CD4-positive, alpha-beta T cell treated with Interferon alpha-2 for 1 hour (primary cell): ENCODE measurements around the gene RTP3.

Source experiments
- DNase-seq, 2 donors: peaks; one replicate each; pipeline ENCODE4 v3.0.0-alpha.2; 2020 to 2022

Gene RTP3

DNA sequence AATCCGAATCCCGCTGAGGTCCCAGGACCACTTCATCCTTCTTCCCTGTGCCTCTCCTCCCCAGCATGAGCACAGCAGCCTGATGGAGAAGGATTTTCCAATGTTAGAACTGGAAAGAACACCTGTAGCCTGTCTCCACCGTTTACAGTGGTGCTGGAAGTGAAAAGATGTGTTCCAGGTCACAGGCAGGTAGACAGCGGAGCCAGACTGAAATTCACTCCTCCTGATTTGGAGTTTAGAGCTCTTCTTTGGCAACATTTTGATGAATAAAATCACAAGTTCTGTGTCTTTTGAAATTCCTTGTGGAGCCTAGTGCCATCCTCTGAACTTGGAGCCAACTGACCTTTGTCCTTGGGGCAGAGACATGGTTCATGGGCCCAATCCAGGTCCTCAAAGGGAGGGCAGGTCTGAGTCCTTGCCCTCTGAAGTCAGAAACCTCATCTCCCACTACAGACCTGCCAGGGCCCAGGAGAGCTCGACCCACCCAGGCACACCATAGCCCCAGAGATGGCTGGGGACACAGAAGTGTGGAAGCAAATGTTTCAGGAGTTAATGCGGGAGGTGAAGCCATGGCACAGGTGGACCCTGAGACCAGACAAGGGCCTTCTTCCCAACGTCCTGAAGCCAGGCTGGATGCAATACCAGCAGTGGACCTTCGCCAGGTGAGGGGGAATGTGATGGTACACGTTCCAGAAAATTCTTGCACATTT lies at the start of gene RTP3:
RTP3 (plus strand) TSS at position 421 of the 710 bp plus-strand sequence; CDS start at position 508, 87 bp downstream.
- no peak for DNase-seq

DNA sequence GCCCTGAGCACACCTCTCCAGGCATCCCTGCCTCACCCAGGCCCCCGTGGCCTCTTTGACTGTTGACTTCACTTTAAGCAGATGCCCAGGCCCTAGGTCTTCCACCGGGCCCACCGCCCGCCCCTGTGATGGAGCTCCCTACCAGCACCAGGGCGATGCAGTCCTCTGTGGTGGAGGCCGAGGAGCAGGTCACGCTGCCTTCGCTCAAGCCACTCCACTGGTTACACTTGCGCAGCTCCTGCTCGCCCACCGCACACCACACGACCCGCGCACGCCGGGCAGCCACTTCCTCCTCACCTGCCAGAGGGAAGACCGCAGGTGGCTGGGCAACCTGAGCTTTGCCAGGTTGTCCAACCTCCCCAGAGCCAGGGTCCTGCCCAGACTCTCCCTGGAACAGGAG lies 49.1 kb upstream of the RTP3 start:
- DNase-seq, result no peak

DNA sequence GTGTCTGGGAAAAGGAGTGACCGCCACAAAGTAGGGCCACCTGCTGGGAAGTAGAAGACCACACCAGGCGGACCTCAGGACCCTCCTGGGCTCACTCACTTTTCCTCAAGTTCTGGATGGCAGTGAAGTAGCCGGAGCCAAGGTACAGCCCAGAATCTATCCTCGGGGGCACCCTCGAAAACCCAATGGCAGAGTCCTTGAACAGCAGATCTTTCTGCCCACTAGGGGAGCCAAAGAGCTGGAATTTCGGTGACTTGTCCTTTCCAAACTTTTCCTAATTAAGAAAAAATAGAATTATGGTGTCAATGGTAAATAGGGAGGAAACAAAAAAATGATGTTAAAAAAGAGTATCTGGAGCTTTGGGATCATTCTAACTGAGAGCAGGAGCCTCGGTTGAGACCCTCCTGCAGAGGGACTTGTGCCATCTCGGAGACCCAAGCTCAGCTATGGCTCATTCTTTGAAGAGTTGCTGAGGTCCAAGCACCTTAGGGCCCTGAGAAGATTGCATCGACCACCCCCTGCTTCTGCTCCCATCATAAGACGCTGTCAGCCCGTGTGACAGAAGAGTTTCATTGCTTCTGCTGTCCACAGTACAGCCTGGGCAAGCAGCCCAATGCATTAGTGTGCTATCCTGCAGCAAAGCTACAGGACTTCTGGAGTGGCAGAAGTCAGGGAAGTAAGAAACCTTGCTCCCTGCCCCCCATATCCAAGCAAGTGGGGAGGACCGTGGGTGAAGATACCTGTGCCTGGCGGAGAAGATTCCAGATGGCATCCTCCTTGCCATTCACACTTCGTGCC lies 47.8 kb upstream of the RTP3 start:
- no peak for DNase-seq

DNA sequence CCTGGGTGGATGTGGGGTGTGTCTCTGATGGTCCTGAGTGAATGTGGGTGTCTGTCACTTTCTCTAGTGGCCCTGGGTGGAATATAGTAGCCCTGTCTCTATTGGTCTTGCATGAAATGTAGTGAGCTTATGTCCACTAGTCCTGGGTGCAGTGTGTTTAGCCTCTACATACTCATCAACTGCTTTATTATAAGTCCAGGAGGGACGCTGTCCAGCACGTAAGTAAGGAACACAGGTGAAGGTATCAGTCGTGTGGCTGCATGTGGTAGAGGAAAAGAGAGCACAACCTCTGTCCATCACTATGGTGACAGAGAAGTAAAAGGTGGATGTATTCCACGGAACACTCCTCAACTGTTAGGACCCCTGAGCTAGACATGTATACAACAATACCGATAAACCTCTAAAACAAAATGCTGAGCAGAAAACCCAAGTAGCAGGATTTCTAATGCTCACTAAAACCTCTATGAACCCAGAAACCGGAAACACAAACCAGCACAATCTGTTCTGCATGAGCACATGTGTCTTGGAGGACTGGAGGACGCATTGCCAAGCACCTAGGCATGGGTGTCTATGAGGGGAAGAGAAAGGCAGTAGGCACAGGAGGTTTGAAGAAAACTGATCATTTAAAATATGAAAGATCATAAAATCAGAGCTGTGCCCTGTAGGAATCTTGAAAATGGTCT lies 44.1 kb upstream of the RTP3 start:
- DNase-seq, result no peak

DNA sequence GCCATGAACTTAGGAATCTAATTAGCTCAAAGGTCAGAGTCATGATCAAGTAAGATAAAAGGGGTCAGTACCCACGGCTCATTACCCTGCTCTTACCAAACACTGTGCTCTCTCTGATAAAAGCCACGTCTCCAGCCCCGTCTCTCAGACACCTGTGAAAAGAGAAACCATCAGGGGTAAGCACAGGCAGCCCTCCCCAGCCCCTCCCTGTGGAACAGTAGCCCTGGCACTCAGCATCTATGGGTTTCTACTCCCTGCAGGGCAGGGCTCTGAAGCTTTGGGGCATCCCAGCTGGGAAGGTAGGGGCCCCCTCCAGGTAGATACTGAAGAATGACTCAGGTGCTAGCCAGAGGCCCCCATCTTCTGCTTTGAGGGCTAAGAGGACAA lies 43.6 kb upstream of the RTP3 start:
- DNase-seq, result no peak

DNA sequence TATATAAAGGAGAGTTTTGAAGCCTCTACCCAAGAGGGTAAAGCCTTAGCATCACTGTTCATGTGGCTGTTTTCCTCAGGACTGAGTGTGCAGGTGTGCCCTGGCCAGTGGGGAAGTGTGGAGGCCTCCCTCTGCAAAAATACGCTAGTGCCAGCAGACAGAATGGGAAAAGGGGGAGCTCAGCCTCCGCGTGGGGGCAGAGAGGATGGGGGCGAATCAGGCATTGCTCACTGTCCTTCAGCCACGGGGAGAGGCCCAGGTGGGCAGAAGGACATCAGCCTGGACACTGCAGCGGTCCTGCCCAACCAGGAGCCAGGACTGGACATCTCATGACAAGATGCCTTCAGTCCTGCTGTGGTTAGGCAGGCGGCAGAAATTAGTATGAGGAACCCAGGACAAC lies 43.2 kb upstream of the RTP3 start:
- DNase-seq, result no peak

DNA sequence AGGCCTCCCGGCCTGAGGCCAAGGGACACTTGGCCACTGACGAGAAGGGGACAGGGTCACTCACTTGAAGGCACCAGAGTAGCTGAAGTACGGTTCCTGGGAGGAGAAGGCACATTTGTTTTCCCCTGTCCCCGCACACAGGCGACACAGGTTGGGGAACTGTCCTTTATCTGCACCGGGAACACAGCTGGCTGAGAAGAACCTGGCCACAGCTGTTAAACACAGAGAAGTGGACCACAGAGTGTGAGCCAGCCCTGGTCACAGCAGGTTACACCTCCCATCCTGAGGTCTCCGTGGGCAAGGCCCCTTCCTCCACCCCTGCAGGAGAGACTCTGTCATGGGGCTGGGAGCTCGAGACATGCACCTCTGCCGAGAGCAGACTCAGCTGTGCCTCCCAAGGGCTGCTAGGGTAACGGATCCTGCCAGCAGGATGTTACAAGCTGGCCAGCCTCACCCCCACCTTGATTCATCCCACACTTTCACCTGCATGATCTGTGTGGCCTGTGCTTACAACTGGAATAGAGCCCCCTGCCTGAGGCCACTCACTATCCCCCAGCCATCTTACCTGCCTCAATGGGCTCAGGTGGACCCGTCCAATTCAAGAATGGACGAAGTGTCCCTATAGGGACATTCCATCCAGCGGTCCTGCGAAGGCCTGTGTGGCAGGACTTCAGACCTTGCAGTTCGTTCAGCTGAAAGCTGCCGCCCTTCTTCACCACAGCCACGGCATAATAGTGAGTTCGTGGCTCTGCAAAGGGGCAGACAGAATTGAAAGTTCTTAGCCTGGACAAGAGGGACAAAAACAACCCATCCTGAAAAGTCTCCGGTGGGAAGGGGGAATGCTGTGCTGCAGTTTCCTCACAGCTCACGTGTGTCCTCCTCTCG lies 42.3 kb upstream of the RTP3 start:
- no peak for DNase-seq

DNA sequence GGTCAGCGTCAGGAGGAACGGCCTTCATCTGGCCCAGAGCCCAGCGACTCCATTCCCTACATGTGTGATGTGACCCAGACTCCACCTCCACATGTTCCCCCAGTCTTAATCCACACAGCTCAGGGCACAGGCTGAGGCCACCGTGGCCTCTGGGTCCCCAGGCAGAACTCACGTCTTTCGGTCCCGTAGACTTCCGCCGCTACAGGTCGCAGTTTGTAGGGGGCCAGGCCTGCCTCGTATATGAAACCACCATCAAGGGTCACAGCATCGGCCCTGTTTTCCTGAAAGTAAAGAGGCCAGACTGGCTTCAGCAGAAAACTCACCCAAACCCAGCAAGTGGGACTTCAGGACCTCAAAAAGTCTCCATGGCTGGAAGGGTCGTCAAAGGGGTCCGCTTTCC lies 41.7 kb upstream of the RTP3 start:
- DNase-seq, result no peak

DNA sequence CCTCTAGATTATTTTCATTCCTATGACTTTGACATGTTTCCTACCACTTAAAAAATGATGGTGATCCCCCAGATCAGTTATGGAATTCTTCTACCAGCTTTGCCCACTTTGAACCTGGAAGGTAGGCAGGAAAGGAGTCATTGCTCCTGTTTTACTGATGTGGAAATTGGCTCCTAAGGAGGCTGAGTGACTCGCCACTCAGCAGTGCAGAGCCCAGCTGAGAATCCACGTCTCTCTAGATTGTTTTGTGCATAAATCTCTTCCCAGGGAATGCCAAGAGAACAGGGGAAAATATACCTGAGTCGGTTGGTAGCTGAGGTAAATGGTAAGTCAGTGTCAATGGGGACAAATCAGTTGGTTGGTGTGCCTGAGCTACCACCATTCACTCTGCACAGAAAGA lies 37.7 kb upstream of the RTP3 start:
- no peak for DNase-seq

DNA sequence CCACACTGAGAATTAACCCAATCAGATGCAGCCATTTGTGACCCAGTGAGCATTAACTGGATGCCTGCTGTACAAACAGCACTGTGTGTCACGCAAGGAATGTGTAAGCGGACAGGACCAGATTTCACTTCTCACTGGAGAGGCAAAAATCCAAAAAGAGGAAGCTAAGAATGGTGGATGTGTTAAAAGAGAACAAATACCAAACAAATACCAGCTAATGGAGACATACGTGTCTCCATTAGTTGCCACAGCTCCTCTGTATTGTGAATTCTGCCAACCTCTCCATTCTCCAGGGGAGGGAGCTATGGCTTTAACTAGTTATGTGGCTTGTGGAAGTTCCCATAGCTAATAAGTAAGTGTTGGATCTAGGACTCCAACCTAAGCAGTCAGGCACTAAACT lies 35.7 kb upstream of the RTP3 start:
- DNase-seq, result no peak

DNA sequence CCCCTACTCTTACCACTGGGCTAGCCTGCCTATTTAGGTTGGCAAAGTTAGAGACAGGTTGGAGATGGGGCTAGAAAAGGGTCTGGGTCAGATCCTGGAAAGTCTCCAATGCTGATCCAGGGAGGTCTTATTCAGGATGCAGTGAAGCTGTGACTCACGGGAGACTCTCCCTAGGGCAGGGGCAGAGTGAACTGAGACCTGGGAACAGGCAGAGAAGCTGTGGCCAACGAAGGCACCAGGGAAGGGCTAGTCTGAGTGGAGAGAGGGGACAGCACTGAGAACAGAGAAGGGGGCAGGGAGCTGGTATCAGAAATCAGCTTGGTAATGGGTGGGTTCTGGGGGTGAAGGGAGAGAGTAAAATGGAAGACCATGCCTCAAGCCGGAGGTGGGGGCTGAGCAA lies 35.3 kb upstream of the RTP3 start:
- DNase-seq, result no peak

DNA sequence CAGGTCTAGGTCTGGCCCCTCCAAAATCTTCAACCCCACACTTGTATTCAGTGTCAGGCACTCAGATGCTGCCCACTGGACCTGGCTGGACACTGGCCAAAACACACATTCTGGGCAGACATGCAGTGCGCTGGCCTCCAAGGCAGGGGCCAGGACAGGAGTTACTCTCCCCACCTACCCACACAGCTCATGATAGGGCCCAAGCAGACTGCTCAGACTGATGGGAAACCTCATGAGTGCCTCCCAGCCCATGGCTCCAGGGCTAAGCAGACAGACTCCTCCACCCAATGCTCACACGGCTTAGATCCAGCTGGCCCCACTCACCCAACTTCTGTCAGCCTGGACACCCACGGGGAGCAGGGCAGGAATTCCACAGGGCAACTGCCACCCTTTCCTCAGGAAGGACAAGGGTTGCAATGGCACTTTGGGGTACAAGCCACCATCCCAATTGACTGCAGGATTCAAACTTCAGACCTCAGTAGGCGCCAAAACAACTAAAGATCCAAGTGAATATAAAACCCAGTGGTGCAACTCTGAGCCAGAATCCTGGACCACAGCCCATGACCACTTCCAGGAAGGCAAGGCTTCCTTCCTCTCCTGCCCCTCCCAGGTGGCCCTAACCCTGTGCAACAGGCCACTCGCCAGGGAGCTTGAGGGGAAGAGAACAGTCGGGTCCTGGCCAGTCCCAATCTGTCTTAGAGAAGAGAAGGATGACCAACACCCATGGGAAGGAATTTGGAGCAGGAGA lies 34.5 kb upstream of the RTP3 start:
- no peak for DNase-seq

DNA sequence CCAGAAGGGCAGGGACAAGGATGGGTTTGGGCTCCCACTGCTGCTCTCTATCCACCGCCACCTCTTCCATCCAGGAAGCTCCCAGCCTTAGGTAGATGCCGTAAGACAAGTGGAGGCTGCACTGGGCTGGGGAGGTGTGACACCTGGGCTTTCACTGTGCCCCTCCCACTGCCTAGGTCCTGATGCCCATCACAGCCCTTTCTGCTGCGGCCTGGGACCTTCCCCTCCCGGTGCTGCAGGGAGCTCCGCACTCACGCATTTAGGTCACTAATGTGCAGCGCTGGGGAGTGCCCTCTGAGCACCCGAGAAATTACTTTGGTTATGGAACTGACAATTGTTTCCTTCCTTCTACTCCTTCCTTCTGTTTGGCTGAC lies 33.9 kb upstream of the RTP3 start:
- no peak for DNase-seq

DNA sequence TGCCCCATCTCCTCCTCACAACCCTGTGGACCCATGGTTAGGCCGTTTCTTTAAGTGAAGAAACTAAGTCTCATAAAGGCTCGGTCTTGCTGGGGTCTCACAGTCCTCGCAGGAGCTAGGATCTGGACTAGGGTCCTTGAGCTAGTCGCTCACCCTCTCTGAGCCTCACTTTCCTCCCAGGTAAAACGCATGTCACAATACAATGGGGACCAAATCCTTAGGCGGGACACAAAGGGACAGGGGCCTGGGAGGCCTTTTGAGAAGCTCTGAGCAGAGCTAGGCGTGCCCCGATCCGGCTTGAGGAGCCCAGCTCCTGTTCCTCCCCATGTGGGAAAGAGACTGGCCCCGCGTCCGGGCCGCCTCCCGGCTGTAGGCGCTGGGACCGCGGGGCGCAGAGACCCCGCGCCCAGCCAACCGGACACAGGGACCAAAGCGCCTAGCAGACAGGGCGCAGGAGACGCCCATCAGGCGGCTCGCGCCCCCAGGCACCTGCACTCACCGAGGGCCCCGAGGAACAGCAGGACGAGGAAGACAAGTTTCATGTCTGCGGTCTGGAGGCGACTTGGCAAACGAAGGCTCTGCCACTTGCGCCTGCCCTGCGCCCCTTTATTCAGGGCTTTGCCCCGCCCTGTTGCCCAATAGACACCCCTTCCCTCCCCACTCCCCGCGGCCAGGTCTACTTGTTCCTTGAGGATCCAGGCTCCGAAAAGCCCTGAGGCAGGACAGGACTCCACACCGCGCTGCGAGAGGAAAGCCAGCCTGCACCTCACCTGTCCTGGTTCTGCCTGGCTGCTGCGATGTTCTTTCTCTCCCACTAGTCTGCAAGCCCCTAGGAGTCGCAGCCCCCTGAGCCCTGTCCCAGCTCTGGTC lies 33.2 kb upstream of the RTP3 start, which contains the start of gene LTF:
LTF (minus strand) TSS at position 580 of the 870 bp plus-strand sequence; CDS start at position 542, 38 bp downstream.
- DNase-seq, result no peak

DNA sequence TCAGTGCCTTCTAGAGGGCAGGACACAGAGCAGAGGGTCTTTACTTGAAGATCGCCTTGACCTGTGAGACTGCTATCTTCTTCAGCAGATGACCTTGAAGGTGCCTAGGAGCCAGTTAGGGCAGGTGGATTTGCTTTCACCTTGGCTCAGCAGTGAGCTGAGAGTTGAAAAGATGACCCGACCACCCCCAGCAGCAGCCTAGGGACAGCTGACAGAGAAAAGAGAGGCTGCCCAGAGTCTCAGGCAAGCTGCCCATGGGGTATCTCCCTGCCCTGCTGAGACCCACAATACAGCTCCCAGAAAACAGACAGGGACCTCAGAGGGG lies 32.6 kb upstream of the RTP3 start:
- DNase-seq, result no peak

DNA sequence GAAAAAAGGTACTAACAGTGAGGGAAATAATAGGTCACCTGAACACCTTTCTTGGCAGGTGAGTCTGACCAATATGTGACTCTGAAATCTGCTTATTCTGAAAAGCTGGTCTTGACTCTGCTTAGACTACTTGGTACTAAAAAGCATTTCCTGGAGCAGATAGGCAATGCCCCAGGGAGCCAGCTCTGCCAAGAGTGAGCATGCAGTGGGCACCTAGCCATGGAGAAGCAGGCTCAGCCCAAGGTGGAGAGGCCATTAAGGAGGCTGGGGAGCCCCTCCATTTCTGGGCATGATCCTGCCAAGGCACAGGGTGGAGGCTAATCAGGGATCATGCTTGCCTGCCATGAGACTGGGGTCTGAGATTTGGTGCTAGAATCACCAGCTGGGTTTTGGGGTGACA lies 31.5 kb upstream of the RTP3 start:
- DNase-seq, result no peak

DNA sequence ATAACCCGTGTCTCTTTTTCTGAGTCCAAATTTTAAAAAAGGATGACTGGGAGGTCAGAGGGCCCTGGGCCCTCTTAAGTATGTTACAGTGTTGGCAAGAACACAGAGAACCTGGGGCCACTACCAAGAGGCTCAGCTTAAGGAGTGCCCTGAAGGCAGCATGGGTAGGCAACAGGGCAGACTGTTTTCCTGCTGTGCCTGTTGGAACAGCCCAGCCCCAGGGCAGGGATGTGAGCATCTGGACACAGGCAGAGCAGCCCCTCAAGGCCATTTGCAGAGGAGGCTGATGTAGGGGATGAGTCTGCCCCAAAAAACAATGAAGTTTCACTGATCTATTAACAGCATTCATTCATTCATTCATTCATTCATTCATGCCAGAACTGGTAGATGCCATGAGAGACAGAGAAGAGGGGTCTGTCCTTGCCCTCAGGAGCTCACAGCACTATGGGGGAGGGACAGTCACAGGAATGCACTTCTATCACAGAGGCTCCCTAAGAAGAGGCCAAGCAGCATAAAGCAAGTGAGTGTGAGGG lies 30.8 kb upstream of the RTP3 start:
- no peak for DNase-seq

DNA sequence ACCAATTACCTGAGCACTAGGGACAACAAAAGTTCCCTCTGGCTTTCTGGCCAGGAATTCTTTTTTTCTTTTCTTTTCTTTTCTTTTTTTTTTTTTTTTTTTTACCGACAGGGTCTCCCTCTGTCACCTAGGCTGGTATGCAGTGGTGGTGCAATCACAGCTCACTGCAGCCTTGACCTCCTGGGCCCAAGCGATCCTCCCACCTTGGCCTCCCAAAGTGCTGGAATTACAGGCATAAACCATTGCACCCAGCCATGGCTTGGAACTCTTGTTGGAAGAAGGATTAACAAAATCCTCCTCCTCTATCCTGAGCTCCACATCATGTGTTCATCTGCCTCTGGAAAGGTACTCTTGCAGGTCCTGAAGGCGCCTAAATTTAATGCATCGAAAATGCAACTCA lies 30.2 kb upstream of the RTP3 start:
- DNase-seq, result no peak

DNA sequence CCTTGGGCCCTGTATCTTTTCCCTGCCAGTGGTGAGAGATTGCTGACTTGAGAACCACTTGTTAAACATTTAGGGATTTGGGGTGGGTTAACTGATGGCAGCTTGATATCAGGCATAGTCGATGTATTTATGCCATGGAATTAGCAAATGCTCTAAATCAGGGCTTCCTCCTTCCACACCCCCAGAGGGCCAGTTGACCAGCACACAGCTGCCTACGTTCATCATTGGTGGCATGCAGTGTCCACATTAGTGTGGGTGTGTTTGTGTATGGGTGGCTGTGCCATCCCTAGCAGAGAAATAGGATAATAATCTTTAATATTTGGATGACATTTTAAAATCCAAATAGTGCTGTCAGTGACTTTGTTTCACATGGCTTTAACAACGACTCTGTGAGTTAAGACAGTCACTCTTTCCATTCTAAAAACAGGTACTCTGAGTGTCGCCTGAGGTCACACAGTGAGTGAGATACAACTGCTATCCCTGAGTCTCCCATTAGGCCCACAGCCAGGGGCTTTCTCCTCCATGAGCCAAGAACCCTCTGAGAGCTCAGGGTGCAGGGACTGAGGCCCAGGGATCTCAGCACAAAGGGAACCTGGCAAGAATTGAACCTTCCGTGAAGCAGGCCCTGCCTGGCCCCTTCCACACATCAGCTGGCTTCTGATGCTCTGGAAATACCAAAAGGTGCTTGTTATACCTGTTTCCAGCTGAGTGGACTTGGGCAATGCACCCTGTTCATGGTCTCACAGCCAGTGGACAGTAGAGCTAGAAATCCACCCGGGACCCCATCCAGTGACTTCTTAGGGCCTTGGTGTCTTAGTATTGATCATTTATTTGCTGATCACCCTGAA lies 28.8 kb upstream of the RTP3 start:
- no peak for DNase-seq
